HL-60 (cell line): ENCODE results near the gene TBC1D24.
A peak's percentile ranks its signal among the peaks of the same experiment; 100 is the strongest.

Experiments
- DNase-seq, 2 experiments: peaks; one replicate each; pipeline ENCODE4 v3.0.0-alpha.2; 2010 to 2020; ENCODE audit warnings: low read depth in 1 of 2, low spot score in 1 of 2
- H3K27ac ChIP-seq: fragments of 250-450 bp; sonication (Bioruptor Pico); replicated peaks from 2 replicates; pipeline ENCODE4 v1.5.1; 2020; ENCODE audit warnings: mild to moderate bottlenecking, moderate library complexity
- H3K27me3 ChIP-seq: fragments of 250-450 bp; sonication (Bioruptor Pico); 2 replicates; pipeline ENCODE4 v1.5.1; 2021; ENCODE audit warnings: mild to moderate bottlenecking, moderate library complexity; ENCODE audit not compliant: insufficient read depth, poor library complexity, severe bottlenecking
- H3K4me3 ChIP-seq: replicated peaks from 2 replicates; pipeline ENCODE4 v1.5.1; 2011; ENCODE audit warnings: mild to moderate bottlenecking, control low read depth, low read length; ENCODE audit not compliant: insufficient read depth
- GABPA ChIP-seq: IDR thresholded peaks from 2 replicates; pipeline ENCODE4 v1.6.1; 2012; ENCODE audit warnings: low read depth
- POLR2AphosphoS5 ChIP-seq: IDR thresholded peaks from 2 replicates; pipeline ENCODE4 v1.6.1; 2012; ENCODE audit warnings: low read depth
- SPI1 ChIP-seq: IDR thresholded peaks from 2 replicates; pipeline ENCODE4 v1.6.1; 2012; ENCODE audit warnings: low read depth, mild to moderate bottlenecking, borderline replicate concordance
- TF ChIP-seq, protein P1 (sequence below): IDR thresholded peaks from 2 replicates; pipeline ENCODE4 v1.6.1; 2012; ENCODE audit warnings: low read depth; ENCODE audit not compliant: insufficient replicate concordance
- TF ChIP-seq, protein P2 (sequence below): IDR thresholded peaks from one replicate; pipeline ENCODE4 v1.5.1; 2011; ENCODE audit warnings: low read length, control low read depth, inconsistent platforms; ENCODE audit not compliant: insufficient read depth

TBC1D24 gene

DNA sequence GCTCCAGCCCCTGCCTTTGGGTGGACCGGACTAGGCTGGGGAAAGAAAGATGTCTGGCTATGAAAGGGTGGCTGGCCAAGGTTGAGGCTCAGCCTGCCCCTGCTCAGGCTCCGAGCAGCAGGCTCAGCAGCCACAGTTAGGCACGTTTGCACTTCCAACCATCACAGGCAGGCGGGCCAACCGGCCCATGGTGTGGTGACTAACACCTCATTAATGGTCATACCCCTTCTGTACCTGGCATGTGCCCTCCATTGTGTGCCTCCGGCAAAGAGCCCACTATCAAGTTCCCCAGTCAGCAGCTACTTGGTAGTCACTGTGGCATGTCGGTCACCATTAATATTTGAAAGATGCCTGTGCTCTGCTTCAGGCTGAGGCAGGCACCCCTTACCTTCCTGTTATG lies 6.7 kb downstream of the TBC1D24 start:
- Histone ChIP-seq H3K27me3 (no peaks in the 10 kb centered on the region), H3K4me3 (no peak overlapping the region), H3K27ac (no peak overlapping the region)
- TF ChIP-seq, protein P1, sequence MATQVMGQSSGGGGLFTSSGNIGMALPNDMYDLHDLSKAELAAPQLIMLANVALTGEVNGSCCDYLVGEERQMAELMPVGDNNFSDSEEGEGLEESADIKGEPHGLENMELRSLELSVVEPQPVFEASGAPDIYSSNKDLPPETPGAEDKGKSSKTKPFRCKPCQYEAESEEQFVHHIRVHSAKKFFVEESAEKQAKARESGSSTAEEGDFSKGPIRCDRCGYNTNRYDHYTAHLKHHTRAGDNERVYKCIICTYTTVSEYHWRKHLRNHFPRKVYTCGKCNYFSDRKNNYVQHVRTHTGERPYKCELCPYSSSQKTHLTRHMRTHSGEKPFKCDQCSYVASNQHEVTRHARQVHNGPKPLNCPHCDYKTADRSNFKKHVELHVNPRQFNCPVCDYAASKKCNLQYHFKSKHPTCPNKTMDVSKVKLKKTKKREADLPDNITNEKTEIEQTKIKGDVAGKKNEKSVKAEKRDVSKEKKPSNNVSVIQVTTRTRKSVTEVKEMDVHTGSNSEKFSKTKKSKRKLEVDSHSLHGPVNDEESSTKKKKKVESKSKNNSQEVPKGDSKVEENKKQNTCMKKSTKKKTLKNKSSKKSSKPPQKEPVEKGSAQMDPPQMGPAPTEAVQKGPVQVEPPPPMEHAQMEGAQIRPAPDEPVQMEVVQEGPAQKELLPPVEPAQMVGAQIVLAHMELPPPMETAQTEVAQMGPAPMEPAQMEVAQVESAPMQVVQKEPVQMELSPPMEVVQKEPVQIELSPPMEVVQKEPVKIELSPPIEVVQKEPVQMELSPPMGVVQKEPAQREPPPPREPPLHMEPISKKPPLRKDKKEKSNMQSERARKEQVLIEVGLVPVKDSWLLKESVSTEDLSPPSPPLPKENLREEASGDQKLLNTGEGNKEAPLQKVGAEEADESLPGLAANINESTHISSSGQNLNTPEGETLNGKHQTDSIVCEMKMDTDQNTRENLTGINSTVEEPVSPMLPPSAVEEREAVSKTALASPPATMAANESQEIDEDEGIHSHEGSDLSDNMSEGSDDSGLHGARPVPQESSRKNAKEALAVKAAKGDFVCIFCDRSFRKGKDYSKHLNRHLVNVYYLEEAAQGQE = no peak
- TF ChIP-seq, protein P2, sequence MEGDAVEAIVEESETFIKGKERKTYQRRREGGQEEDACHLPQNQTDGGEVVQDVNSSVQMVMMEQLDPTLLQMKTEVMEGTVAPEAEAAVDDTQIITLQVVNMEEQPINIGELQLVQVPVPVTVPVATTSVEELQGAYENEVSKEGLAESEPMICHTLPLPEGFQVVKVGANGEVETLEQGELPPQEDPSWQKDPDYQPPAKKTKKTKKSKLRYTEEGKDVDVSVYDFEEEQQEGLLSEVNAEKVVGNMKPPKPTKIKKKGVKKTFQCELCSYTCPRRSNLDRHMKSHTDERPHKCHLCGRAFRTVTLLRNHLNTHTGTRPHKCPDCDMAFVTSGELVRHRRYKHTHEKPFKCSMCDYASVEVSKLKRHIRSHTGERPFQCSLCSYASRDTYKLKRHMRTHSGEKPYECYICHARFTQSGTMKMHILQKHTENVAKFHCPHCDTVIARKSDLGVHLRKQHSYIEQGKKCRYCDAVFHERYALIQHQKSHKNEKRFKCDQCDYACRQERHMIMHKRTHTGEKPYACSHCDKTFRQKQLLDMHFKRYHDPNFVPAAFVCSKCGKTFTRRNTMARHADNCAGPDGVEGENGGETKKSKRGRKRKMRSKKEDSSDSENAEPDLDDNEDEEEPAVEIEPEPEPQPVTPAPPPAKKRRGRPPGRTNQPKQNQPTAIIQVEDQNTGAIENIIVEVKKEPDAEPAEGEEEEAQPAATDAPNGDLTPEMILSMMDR = no peak
- TF ChIP-seq SPI1 (no peak), POLR2AphosphoS5 (no peak), GABPA (no peak)
- DNase-seq = no peak

DNA sequence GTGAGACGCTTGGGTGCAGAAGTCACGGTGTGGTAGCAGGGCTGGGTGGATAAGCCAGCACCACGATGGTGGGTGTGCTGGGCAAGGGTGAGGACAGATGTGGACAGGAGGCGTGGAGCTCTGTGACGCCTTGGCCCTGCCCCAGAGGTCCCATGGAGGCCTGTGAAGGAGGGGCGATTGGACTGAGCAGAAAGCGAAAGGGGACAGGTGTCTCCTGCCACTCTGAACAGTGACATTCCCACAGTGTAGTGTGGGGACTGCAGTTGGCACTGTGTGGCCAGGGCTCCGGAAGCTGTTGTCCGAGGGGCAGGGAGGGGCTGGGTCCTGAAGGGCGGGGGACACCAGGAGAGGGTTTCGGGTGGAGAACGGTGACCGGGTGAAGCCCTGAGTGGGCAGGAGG lies 7.3 kb downstream of the TBC1D24 start:
- H3K27ac ChIP-seq = no peak overlapping the region
- H3K4me3 ChIP-seq = no peak overlapping the region
- no peaks in the 10 kb centered on the region for H3K27me3 ChIP-seq
- TF ChIP-seq GABPA (no peak), SPI1 (no peak), POLR2AphosphoS5 (no peak)
- TF ChIP-seq, protein P1 = no peak
- no peak for DNase-seq

DNA sequence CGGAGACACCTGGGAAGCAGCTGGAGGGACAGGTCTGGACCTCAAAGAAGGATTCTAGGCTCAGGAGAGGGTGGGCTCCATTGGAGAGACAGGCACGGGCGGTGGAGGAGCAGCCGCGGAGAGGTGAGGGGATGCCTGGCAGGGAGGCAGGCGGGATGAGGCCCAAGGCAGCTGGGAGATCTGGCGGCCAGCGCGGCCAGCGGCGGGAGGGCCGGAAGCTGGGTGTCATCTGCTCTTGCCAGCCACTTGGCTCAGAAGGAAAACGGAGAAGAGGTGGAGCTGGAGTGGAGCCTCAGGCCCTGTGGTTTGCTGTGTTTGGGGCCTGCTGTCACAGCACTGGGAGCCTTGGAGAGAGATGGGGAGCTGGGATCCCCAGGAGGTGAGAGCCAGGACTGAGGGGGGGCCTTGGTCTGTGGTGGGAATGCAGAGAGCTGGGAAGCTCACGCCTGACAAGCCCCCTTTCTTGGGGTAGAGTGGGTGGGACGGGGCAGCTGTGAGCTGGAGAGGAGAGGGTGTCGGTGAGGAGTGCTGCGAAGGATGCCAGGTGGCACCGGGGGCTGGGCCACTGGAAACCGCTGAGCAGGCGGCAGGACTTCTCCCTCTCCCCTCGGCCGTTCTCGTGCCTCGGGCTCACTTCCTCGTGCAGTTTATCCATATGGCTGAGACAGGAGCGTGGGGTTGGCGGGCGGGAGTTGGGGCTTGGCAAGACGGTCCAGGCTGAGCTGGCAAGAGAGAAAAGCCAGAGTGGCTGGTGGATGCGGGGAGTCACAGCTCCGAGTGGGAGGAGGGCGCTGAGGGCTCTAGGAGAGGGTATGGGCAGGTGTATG lies 8.0 kb downstream of the TBC1D24 start:
- peak in 1 of 2 experiments; percentile 29 for DNase-seq
- Histone ChIP-seq H3K27me3 (no peaks in the 10 kb centered on the region), H3K27ac (no peak overlapping the region), H3K4me3 (no peak overlapping the region)
- TF ChIP-seq, protein P1 = no peak
- TF ChIP-seq, protein P2 = no peak
- no peak for TF ChIP-seq POLR2AphosphoS5
